Keratinocyte (primary cell): ENCODE measurements around the gene CACHD1. TPM values are rescaled to one million over a fixed set of nuclear protein-coding genes. Genes with fewer than 3 reads are reported as not detected.

ENCODE experiments used
- DNase-seq: peaks from one replicate; pipeline ENCODE4 v3.0.0-alpha.2; 2011; ENCODE audit warnings: low read depth, missing footprints, low spot score
- FAIRE-seq: peaks from 2 replicates; lab custom pipeline; 2011; peaks lifted over from hg19 to GRCh38; lab: Jason Lieb, UNC
- H2AFZ ChIP-seq: 2 replicates; pipeline ENCODE4 v1.6.0; 2012; ENCODE audit warnings: low read length, control low read depth, inconsistent platforms; ENCODE audit not compliant: control insufficient read depth
- H3K27ac ChIP-seq: 2 replicates; pipeline ENCODE4 v1.5.1; 2011; ENCODE audit warnings: low read length; ENCODE audit not compliant: control insufficient read depth, insufficient read depth
- H3K27me3 ChIP-seq: 3 replicates; pipeline ENCODE4 v1.6.0; 2011; ENCODE audit warnings: low read length; ENCODE audit not compliant: control insufficient read depth, insufficient read depth; ENCODE audit errors: extremely low read depth
- H3K36me3 ChIP-seq, 2 experiments: 2 replicates in 1 of 2; 3 replicates in 1 of 2; pipeline ENCODE4 v1.5.1; 2011; ENCODE audit warnings: low read length in 2 of 2, mild to moderate bottlenecking in 1 of 2; ENCODE audit not compliant: control insufficient read depth in 2 of 2, insufficient read depth in 2 of 2; ENCODE audit errors: extremely low read depth in 1 of 2
- H3K4me1 ChIP-seq: 3 replicates; pipeline ENCODE4 v1.5.1; 2011; ENCODE audit warnings: low read length; ENCODE audit not compliant: control insufficient read depth, insufficient read depth; ENCODE audit errors: extremely low read depth
- H3K4me2 ChIP-seq: 3 replicates; pipeline ENCODE4 v1.6.0; 2011; ENCODE audit warnings: low read depth, low read length; ENCODE audit not compliant: control insufficient read depth, insufficient read depth; ENCODE audit errors: extremely low read depth
- H3K4me3 ChIP-seq, 3 experiments: fragments of 200-600 bp in 1 of 3; sonication (generic) in 1 of 3; 2 replicates in 2 of 3; 3 replicates in 1 of 3; pipeline ENCODE4 v1.5.1; 2011 to 2016; ENCODE audit warnings: low read length in 3 of 3, mild to moderate bottlenecking in 3 of 3, control low read depth in 2 of 3, inconsistent platforms in 1 of 3, low read depth in 1 of 3, mixed read lengths in 1 of 3, mixed run types in 1 of 3, moderate library complexity in 1 of 3; ENCODE audit not compliant: control insufficient read depth in 2 of 3, insufficient read depth in 2 of 3; ENCODE audit errors: extremely low read depth in 1 of 3
- H3K79me2 ChIP-seq: 2 replicates; pipeline ENCODE4 v1.6.0; 2012; ENCODE audit warnings: low read length; ENCODE audit not compliant: control insufficient read depth, insufficient read depth
- H3K9ac ChIP-seq: 3 replicates; pipeline ENCODE4 v1.6.0; 2011; ENCODE audit warnings: low read length; ENCODE audit not compliant: control insufficient read depth, insufficient read depth; ENCODE audit errors: extremely low read depth
- H3K9me1 ChIP-seq: 3 replicates; pipeline ENCODE4 v1.6.0; 2011; ENCODE audit warnings: low read length; ENCODE audit not compliant: control insufficient read depth, insufficient read depth; ENCODE audit errors: extremely low read depth
- H3K9me3 ChIP-seq: 2 replicates; pipeline ENCODE4 v1.5.1; 2012; ENCODE audit warnings: low read depth, low read length; ENCODE audit not compliant: control insufficient read depth
- H4K20me1 ChIP-seq: 3 replicates; pipeline ENCODE4 v1.6.0; 2011; ENCODE audit warnings: low read length; ENCODE audit not compliant: control insufficient read depth, insufficient read depth; ENCODE audit errors: extremely low read depth
- EZH2 ChIP-seq: IDR thresholded peaks from one replicate; pipeline ENCODE4 v1.6.1; 2012; ENCODE audit warnings: inconsistent platforms, mild to moderate bottlenecking, low read length, moderate library complexity
- dilution Hi-C: fragments of 300-500 bp; cut with MboI; formaldehyde crosslinking; loops from one replicate; pipeline ENCODE4 v1.7.0; 2020; ENCODE audit warnings: low sequenced_read_pairs; ENCODE audit not compliant: extremely low pct_ligation_motif_present
- polyA plus RNA-seq, 5 experiments: library from polyadenylated mRNA; depleted of rRNA in 3 of 5; stranded (reverse) in 3 of 5; stranded (forward) in 1 of 5; unstranded in 1 of 5; fragments of >200 nt; gene quantifications; 1 replicate in 1 of 5; 2 replicates in 3 of 5; 3 replicates in 1 of 5; pipeline versions ENCODE4 v1.2.1 to v1.2.3, GENCODE V29; 2011 to 2012; ENCODE audit warnings: missing spikeins in 2 of 5, low read depth in 1 of 5, low replicate concordance in 1 of 5
- TF ChIP-seq, protein P1 (sequence below), 3 experiments: IDR thresholded peaks in 1 of 3; conservative IDR thresholded peaks in 1 of 3; optimal IDR thresholded peaks in 1 of 3; 2 replicates in 2 of 3; 3 replicates in 1 of 3; pipeline versions ENCODE3 to v1.5.1; 2011; ENCODE audit warnings: low read length in 3 of 3, mild to moderate bottlenecking in 3 of 3, moderate library complexity in 2 of 3, control low read depth in 1 of 3, inconsistent platforms in 1 of 3; ENCODE audit not compliant: insufficient read depth in 2 of 3; ENCODE audit errors: extremely low read depth in 1 of 3

CACHD1 gene
- polyA plus RNA-seq, 1 donor (not counting 4 experiments of a cell fraction or from before 2014, with no cell fraction given) = 2.4 TPM

GRCh38 chr1:64423526-64423925, 46.4 kb upstream of the CACHD1 start:
- no peak for FAIRE-seq
- DNase-seq = no peak
- Histone ChIP-seq H3K9me1 (no peaks in the 10 kb centered on the region), H3K27ac (no peak overlapping the region), H3K9ac (no peak overlapping the region), H4K20me1 (no peaks in the 10 kb centered on the region), H3K79me2 (no peaks in the 10 kb centered on the region), H3K36me3 (no peaks in the 10 kb centered on the region), H3K27me3 (no peaks in the 10 kb centered on the region), H3K4me1 (no peaks in the 10 kb centered on the region), H3K4me2 (no peak overlapping the region), H3K4me3 (no peak overlapping the region), H3K9me3 (no peaks in the 10 kb centered on the region), H2AFZ (no peak overlapping the region)
- dilution Hi-C loops = no loop called here
- no peak for TF ChIP-seq EZH2
- TF ChIP-seq, protein P1, sequence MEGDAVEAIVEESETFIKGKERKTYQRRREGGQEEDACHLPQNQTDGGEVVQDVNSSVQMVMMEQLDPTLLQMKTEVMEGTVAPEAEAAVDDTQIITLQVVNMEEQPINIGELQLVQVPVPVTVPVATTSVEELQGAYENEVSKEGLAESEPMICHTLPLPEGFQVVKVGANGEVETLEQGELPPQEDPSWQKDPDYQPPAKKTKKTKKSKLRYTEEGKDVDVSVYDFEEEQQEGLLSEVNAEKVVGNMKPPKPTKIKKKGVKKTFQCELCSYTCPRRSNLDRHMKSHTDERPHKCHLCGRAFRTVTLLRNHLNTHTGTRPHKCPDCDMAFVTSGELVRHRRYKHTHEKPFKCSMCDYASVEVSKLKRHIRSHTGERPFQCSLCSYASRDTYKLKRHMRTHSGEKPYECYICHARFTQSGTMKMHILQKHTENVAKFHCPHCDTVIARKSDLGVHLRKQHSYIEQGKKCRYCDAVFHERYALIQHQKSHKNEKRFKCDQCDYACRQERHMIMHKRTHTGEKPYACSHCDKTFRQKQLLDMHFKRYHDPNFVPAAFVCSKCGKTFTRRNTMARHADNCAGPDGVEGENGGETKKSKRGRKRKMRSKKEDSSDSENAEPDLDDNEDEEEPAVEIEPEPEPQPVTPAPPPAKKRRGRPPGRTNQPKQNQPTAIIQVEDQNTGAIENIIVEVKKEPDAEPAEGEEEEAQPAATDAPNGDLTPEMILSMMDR (optimal IDR thresholded peaks at IDR 0.05 in 1 of 3, IDR thresholded peaks at IDR 0.05 in 1 of 3, conservative IDR thresholded peaks at IDR 0.05 in 1 of 3; ENCODE audit: extremely low read depth in 1 of 3, insufficient read depth in 2 of 3, low read length in 3 of 3) = no peak

GRCh38 chr1:64424412-64424811, 45.5 kb upstream of the CACHD1 start:
- no peak for FAIRE-seq
- TF ChIP-seq EZH2 = no peak
- TF ChIP-seq, protein P1 (optimal IDR thresholded peaks at IDR 0.05 in 1 of 3, IDR thresholded peaks at IDR 0.05 in 1 of 3, conservative IDR thresholded peaks at IDR 0.05 in 1 of 3; ENCODE audit: extremely low read depth in 1 of 3, insufficient read depth in 2 of 3, low read length in 3 of 3) = no peak

More at GRCh38 chr1:64424412-64424811, 45.5 kb upstream of the CACHD1 start:
- no peak overlapping the region for H3K4me3 ChIP-seq
- no peaks in the 10 kb centered on the region for H3K9me1 ChIP-seq
- H2AFZ ChIP-seq = no peak overlapping the region
- H3K36me3 ChIP-seq = no peaks in the 10 kb centered on the region
- H3K4me2 ChIP-seq = no peak overlapping the region
- no peaks in the 10 kb centered on the region for H3K4me1 ChIP-seq
- H3K27ac ChIP-seq = no peak overlapping the region
- no peaks in the 10 kb centered on the region for H4K20me1 ChIP-seq
- H3K79me2 ChIP-seq = no peaks in the 10 kb centered on the region
- no peak overlapping the region for H3K9ac ChIP-seq
- DNase-seq = no peak
- H3K9me3 ChIP-seq = no peaks in the 10 kb centered on the region
- dilution Hi-C loops = no loop called here
- H3K27me3 ChIP-seq = no peaks in the 10 kb centered on the region
